NCI-H2196 (cell line): Measurements from ENCODE around the gene DDX51.
"Not testable (repeated sequence)": the region's sequence is repeated elsewhere in the genome, so short reads cannot be mapped to it uniquely, and the experiment has no call there.

Source experiments
- DNase-seq: peaks from one replicate; lab custom pipeline; 2025; ENCODE audit not compliant: unreplicated experiment; lab: John Stamatoyannopoulos, UW

The DDX51 gene

GRCh38 chr12:132154941-132155770 lies 11.0 kb upstream of the DDX51 start:
- DNase-seq = no peak

- DNase-seq = no peak
Observed at GRCh38 chr12:132154341-132154761, 10.2 kb upstream of the DDX51 start.

GRCh38 chr12:132153501-132154340 lies 9.6 kb upstream of the DDX51 start:
- peak; percentile 78 for DNase-seq

GRCh38 chr12:132152953-132153352 lies 8.8 kb upstream of the DDX51 start:
- DNase-seq = no peak

- no peak for DNase-seq
Observed at GRCh38 chr12:132152411-132152821, 8.3 kb upstream of the DDX51 start.

GRCh38 chr12:132151766-132152410 lies 7.8 kb upstream of the DDX51 start:
- no peak for DNase-seq

- DNase-seq = no peak
Observed at GRCh38 chr12:132151145-132151765, 7.1 kb upstream of the DDX51 start.

GRCh38 chr12:132150780-132151144 lies 6.6 kb upstream of the DDX51 start:
- DNase-seq = no peak

- DNase-seq = not testable (repeated sequence)
Observed at GRCh38 chr12:132149526-132149925, 5.4 kb upstream of the DDX51 start.

GRCh38 chr12:132148368-132149045 lies 4.4 kb upstream of the DDX51 start:
- no peak for DNase-seq

GRCh38 chr12:132147423-132148367 lies 3.6 kb upstream of the DDX51 start:
- no peak for DNase-seq

GRCh38 chr12:132146772-132147422 lies 2.8 kb upstream of the DDX51 start:
- no peak for DNase-seq

- DNase-seq = no peak
Observed at GRCh38 chr12:132146098-132146497, 2.0 kb upstream of the DDX51 start.

GRCh38 chr12:132145334-132145733 lies 1.2 kb upstream of the DDX51 start:
- DNase-seq = no peak

GRCh38 chr12:132144810-132145168 lies 670 bp upstream of the DDX51 start:
- no peak for DNase-seq

- no peak for DNase-seq
Observed at GRCh38 chr12:132143336-132144071, 615 bp downstream of the DDX51 start.

- no peak for DNase-seq
Observed at GRCh38 chr12:132142679-132143335, 1.3 kb downstream of the DDX51 start.
